HEK293T (cell line): Measurements from ENCODE around the gene HSD17B7.

Experiments
- CTCF ChIA-PET: fragments of 350-600 bp; formaldehyde crosslinking; extraction: SDS; loops from one replicate; lab custom pipeline; 2021; ENCODE audit warnings: antibody characterized with exemption, inconsistent platforms; lab: Yijun Ruan, JAX
- POLR2A ChIA-PET: fragments of 350-600 bp; formaldehyde crosslinking; extraction: SDS; loops from one replicate; lab custom pipeline; 2020; ENCODE audit warnings: antibody characterized with exemption, inconsistent platforms; lab: Yijun Ruan, JAX
- DNase-seq: peaks from one replicate; pipeline ENCODE4 v3.0.0; 2012; ENCODE audit warnings: mixed read lengths; ENCODE audit errors: extremely low spot score
- ARNT ChIP-seq: fragments of 450-650 bp; IDR thresholded peaks from 2 replicates; pipeline ENCODE4 v1.6.1; 2017; ENCODE audit warnings: mild to moderate bottlenecking
- BHLHE40 ChIP-seq: fragments of 450-650 bp; IDR thresholded peaks from 2 replicates; pipeline ENCODE4 v1.6.1; 2016; ENCODE audit warnings: mild to moderate bottlenecking, moderate library complexity, borderline replicate concordance
- CTBP1 ChIP-seq: fragments of 450-650 bp; IDR thresholded peaks from 2 replicates; pipeline ENCODE4 v1.6.1; 2016; ENCODE audit warnings: borderline replicate concordance
- ELF4 ChIP-seq: fragments of 450-650 bp; IDR thresholded peaks from 2 replicates; pipeline ENCODE4 v1.6.1; 2017; ENCODE audit warnings: antibody characterized with exemption
- FOXA1 ChIP-seq: fragments of 450-650 bp; IDR thresholded peaks from 2 replicates; pipeline ENCODE4 v1.6.1; 2016; ENCODE audit warnings: mild to moderate bottlenecking
- FOXK2 ChIP-seq: fragments of 450-650 bp; IDR thresholded peaks from 2 replicates; pipeline ENCODE4 v1.6.1; 2016; ENCODE audit warnings: mild to moderate bottlenecking
- FOXM1 ChIP-seq: fragments of 450-650 bp; IDR thresholded peaks from 2 replicates; pipeline ENCODE4 v1.6.1; 2017; ENCODE audit warnings: mild to moderate bottlenecking, borderline replicate concordance
- HDGF ChIP-seq: fragments of 450-650 bp; IDR thresholded peaks from 2 replicates; pipeline ENCODE4 v1.6.1; 2017; ENCODE audit warnings: antibody characterized with exemption, borderline replicate concordance
- L3MBTL2 ChIP-seq: fragments of 450-650 bp; conservative IDR thresholded peaks from 2 replicates; pipeline ENCODE4 v1.6.1; 2016; ENCODE audit warnings: mild to moderate bottlenecking
- LEF1 ChIP-seq: fragments of 450-650 bp; IDR thresholded peaks from 2 replicates; pipeline ENCODE4 v1.6.1; 2017; ENCODE audit warnings: mild to moderate bottlenecking, borderline replicate concordance
- NFRKB ChIP-seq: fragments of 450-650 bp; IDR thresholded peaks from 2 replicates; pipeline ENCODE4 v1.6.1; 2016; ENCODE audit warnings: mild to moderate bottlenecking, moderate library complexity
- SP1 ChIP-seq: fragments of 450-650 bp; IDR thresholded peaks from 2 replicates; pipeline ENCODE4 v1.6.1; 2017
- SUZ12 ChIP-seq: fragments of 450-650 bp; IDR thresholded peaks from 2 replicates; pipeline ENCODE4 v1.6.1; 2016; ENCODE audit warnings: mild to moderate bottlenecking
- TARDBP ChIP-seq: fragments of 450-650 bp; IDR thresholded peaks from 2 replicates; pipeline ENCODE4 v1.6.1; 2016
- ZNF384 ChIP-seq: fragments of 450-650 bp; IDR thresholded peaks from 2 replicates; pipeline ENCODE4 v1.6.1; 2016
- TF ChIP-seq, protein P1 (sequence below): fragments of 450-650 bp; IDR thresholded peaks from 2 replicates; pipeline ENCODE4 v1.6.1; 2016

HSD17B7 gene

DNA sequence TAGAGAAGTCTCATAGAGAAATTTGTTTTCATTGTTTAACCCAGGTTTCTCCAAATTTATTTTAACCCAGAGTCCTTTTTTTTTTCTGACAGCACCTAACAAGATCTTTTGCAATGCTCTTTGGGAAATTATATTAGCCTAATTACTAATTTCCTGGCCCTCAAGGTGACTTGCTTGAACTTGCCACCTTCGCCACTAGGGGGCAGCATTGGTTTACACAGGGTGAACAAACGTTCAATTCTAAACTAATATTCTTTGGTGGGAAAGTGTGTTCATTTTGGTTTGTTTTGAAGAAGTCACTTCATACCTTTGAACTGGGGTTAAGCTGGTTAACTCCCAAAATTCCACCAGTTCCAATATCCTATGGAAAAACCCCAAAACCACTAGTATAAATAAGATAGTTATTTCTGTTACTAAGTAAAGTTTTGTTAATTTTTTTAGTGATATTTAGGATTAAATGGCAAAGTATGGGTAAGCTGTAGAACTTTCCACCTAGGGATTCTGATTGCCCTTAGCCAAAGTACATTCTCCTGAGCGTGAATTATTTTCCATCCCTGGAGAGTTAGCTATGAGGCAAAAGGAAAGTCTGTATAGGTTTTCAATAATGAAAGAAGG, 57.4 kb downstream of the HSD17B7 start:
- TF ChIP-seq HDGF, result no peak
- TF ChIP-seq SUZ12, result no peak
- TF ChIP-seq ZNF384, result no peak
- TF ChIP-seq LEF1, result no peak
- no peak for TF ChIP-seq ELF4
- TF ChIP-seq, protein P1, sequence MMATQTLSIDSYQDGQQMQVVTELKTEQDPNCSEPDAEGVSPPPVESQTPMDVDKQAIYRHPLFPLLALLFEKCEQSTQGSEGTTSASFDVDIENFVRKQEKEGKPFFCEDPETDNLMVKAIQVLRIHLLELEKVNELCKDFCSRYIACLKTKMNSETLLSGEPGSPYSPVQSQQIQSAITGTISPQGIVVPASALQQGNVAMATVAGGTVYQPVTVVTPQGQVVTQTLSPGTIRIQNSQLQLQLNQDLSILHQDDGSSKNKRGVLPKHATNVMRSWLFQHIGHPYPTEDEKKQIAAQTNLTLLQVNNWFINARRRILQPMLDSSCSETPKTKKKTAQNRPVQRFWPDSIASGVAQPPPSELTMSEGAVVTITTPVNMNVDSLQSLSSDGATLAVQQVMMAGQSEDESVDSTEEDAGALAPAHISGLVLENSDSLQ, result no peak
- no peak for TF ChIP-seq L3MBTL2
- TF ChIP-seq NFRKB, result no peak
- no peak for TF ChIP-seq FOXA1
- TF ChIP-seq SP1, result no peak
- TF ChIP-seq FOXM1, result no peak
- no peak for TF ChIP-seq BHLHE40
- no peak for TF ChIP-seq CTBP1
- no peak for TF ChIP-seq FOXK2
- TF ChIP-seq TARDBP, result no peak
- TF ChIP-seq ARNT, result no peak
- ChIA-PET POLR2A (no interaction called here), CTCF (interaction anchor here (0.6 to 1.0 kb wide), 4 partner anchors 14 to 484 kb away, joined by 3 to 4 read pairs (median 3); partner anchors contain the start of gene RGS4)
- peak; percentile 74 for DNase-seq

DNA sequence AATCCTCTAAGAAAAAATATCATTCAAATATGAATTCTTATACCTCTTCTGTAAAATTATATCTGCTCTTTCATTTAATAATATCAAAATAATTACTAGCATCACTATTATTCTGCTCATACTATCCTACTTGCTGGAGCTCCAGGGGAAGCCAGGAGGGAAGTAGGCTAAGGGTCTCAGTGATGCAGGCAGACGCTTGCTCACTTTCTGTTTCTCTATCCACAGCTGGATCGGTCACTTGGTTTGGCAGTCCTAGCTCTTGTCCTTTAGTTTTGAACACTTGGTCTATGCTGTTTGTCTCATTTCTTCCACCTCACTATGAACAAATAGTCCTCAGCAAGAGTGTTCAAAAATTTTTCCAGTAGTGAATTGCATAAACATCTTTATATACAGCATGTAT, 59.2 kb downstream of the HSD17B7 start:
- ChIA-PET POLR2A (no interaction called here), CTCF (no interaction called here)

DNA sequence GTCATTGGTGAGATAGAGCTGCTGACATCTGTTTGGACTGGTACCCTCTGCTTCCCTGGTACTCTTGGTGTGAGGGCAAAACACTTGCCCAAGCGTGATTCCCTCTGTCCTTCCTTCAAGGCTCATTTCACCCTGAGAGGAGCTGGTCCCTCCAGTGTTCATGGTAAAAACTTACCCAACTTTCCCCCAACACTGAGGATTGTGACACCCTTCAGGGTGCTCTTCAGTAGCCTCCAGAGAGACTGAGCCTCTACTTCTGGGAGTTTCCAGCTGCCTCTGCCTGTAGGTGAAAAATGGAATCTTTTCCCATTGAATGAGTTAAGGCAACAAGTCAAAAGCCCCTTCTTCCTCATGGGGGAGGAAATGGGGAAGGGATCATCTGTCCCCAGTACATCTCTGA, 60.8 kb downstream of the HSD17B7 start:
- TF ChIP-seq FOXA1, result no peak
- TF ChIP-seq, protein P1, result no peak
- no peak for TF ChIP-seq LEF1
- no peak for TF ChIP-seq HDGF
- no peak for TF ChIP-seq FOXM1
- no peak for TF ChIP-seq ELF4
- no peak for TF ChIP-seq SUZ12
- no peak for TF ChIP-seq ARNT
- no peak for TF ChIP-seq SP1
- no peak for TF ChIP-seq L3MBTL2
- ChIA-PET CTCF (no interaction called here), POLR2A (no interaction called here)
- no peak for DNase-seq

More for the DNA sequence above, 59.2 kb downstream of the HSD17B7 start:
- no peak for TF ChIP-seq LEF1
- TF ChIP-seq FOXK2, result no peak
- no peak for TF ChIP-seq SUZ12
- no peak for TF ChIP-seq TARDBP
- TF ChIP-seq FOXM1, result no peak
- no peak for TF ChIP-seq NFRKB
- no peak for TF ChIP-seq ARNT
- TF ChIP-seq CTBP1, result no peak
- TF ChIP-seq L3MBTL2, result no peak
- TF ChIP-seq BHLHE40, result no peak
- TF ChIP-seq, protein P1, result no peak
- no peak for TF ChIP-seq SP1
- TF ChIP-seq FOXA1, result no peak
- no peak for TF ChIP-seq HDGF
- no peak for TF ChIP-seq ZNF384
- TF ChIP-seq ELF4, result no peak
- DNase-seq, result no peak

DNA sequence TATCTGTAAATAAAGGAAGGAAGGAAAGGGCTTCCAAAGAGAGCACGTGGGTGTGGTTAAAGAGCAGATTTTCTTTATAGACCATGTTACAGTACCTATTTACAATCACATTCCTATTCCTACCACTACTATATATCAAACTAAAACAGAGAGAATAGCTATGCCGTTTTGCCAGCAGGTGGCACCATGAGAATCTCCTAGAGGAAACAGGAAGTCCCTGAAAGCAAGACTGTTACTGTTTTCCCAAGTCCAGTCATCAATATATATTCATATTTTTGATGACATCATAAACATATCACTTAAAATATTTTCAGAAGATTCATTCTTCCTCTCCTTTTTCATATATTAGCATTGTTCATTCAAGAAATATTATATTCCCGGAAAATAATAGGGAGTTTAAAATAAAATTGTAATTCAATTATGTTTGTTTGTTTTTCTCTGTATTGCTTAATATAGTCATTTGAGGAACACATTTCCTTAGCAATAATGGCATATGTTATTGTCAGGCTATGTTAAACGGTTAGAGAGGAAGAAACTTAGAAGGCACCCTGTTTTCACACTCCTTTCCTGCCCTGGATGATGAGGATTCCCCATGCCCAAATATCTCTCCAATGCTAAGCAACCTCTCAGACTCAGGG, 63.9 kb downstream of the HSD17B7 start:
- no peak for TF ChIP-seq NFRKB
- TF ChIP-seq ZNF384, result no peak
- peak; percentile 44; the same call in 1 of the 2 replicates for TF ChIP-seq ELF4
- no peak for TF ChIP-seq FOXM1
- TF ChIP-seq L3MBTL2, result no peak
- no peak for TF ChIP-seq SUZ12
- ChIA-PET CTCF (interaction anchor here (1.3 to 1.7 kb wide), 2 partner anchors 320 to 462 kb away, joined by 4 to 6 read pairs; no protein-coding TSS in a partner anchor), POLR2A (no interaction called here)
- peak; percentile 72 for DNase-seq

DNA sequence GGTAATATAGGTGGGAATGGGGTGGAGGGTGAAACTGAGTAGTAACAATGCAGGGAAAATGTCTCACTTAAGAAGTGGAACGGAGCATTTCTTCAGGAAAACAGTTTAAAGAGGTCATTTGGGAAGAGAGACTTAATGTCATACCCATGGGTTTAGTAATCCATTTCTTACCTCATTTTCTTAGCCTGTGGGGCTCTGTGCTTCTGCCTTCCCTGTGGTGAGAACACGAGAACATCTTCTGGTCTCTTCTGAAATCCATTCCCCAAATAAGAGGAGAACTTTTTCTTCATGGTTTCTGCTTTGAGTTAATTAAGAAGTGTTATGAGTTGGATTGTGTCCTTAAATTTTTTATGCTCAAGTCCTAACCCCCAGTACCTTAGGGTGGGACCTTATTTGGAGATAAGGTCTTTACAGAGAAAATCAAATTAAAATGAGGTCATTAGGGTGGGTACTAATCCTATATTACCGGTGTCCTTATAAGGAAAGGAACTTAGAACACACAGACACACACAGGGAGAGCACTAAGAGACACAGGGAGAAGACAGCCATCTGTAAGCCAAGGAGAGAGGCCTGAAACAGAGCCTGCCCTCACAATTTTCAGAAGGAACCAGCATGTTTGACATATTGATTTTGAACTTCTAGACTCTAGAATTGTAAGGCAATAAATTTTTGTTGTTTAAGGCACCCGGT, 65.1 kb downstream of the HSD17B7 start:
- ChIA-PET CTCF (no interaction called here), POLR2A (no interaction called here)
- no peak for DNase-seq
- TF ChIP-seq CTBP1, result no peak
- TF ChIP-seq LEF1, result no peak
- TF ChIP-seq FOXA1, result no peak
- TF ChIP-seq NFRKB, result no peak

DNA sequence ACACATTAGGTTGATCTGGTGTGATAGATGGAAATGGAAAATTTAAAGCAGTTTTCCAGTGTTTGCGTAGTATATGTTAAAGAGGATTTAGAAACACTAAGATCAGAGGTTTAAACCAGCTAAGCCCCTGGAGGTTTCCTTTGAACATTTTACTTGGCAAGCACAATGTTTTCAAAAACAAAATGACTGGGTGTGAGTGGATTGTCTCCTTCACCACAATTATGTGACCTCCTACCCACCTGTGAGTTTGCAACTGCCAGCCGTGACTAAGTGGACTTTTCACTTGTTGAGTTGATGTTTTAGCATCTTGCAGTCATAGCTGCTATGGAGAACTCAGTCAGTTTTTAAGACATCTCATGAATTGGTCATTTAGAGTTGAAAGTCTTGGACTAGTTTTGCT, 65.8 kb downstream of the HSD17B7 start:
- no peak for DNase-seq
- CTCF ChIA-PET, result no interaction called here
- no peak for TF ChIP-seq NFRKB
- TF ChIP-seq FOXA1, result no peak
- TF ChIP-seq BHLHE40, result no peak
- POLR2A ChIA-PET, result no interaction called here
